Activated CD8-positive, alpha-beta T cell treated with anti-CD3 and anti-CD28 coated beads for 36 hours (primary cell): Measurements from ENCODE around the gene C1orf226. TPM values are rescaled to one million over a fixed set of nuclear protein-coding genes. Genes with fewer than 3 reads are reported as not detected.
"Not testable (repeated sequence)": the region's sequence is repeated elsewhere in the genome, so short reads cannot be mapped to it uniquely, and the experiment has no call there.

Experiments used
- ATAC-seq: fragments of 200-7000 bp; cut with Tn5 transposase; one replicate; pipeline ENCODE4 v1.10.0; 2021; ENCODE audit warnings: mild to moderate bottlenecking, moderate library complexity
- CTCF ChIA-PET: fragments of 350-600 bp; sonication (Branson Sonifier 250); formaldehyde crosslinking; loops from one replicate; lab custom pipeline; 2021; ENCODE audit warnings: antibody characterized with exemption; lab: Charles Lee
- POLR2A ChIA-PET: fragments of 350-600 bp; sonication (Branson Sonifier 250); formaldehyde crosslinking; loops from one replicate; lab custom pipeline; 2021; ENCODE audit warnings: antibody characterized with exemption; lab: Charles Lee
- DNase-seq: peaks from one replicate; pipeline ENCODE4 v3.0.0-alpha.2; 2020
- H3K27ac Mint-ChIP-seq: one replicate; pipeline ENCODE4 v1.8.0; 2021; ENCODE audit warnings: mild to moderate bottlenecking, mixed read lengths
- H3K27me3 Mint-ChIP-seq: one replicate; pipeline ENCODE4 v1.8.0; 2021; ENCODE audit warnings: mixed read lengths
- H3K36me3 Mint-ChIP-seq: one replicate; pipeline ENCODE4 v1.8.0; 2021; ENCODE audit warnings: low read depth, mixed read lengths
- H3K4me1 Mint-ChIP-seq: one replicate; pipeline ENCODE4 v1.8.0; 2021; ENCODE audit warnings: low read depth, mixed read lengths
- H3K4me3 Mint-ChIP-seq: one replicate; pipeline ENCODE4 v1.8.0; 2021; ENCODE audit warnings: mild to moderate bottlenecking, moderate library complexity, mixed read lengths
- H3K9me3 Mint-ChIP-seq: one replicate; pipeline ENCODE4 v1.8.0; 2021; ENCODE audit warnings: mixed read lengths
- intact Hi-C: fragments of 100-400 bp; cut with micrococcal nuclease; formaldehyde crosslinking; loops from one replicate; pipeline ENCODE4 v1.10.0; 2022
- total RNA-seq, 2 experiments: library from RNA; stranded (reverse); gene quantifications; one replicate each; pipeline ENCODE4 v1.2.3, GENCODE V29; 2021
- TF ChIP-seq, protein P1 (sequence below): fragments of 200-600 bp; IDR thresholded peaks from one replicate; pipeline ENCODE4 v1.8.0; 2022; ENCODE audit warnings: antibody characterized with exemption, mild to moderate bottlenecking

C1orf226 gene
- total RNA-seq, 2 experiments from 2014 or later: 0.07 to 0.20 TPM

DNA sequence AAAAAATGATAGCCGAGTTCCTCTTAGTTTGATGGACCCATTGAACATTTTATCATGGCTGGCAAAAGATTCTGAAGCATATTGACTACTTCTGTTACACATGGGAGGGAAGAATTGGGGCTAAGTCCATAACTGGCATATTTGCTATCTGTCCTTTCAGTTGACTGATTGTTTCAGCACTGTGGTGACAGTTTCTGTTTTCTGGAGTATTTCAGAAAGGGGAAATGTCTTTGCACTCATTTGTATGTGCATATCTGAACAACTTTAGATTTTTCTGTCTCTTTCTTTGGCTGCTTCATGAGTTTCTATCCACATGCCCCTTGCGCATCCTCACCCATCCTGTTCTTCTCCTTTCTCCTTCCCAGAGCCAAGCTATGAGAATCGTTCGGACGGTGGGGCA is 38.1 kb upstream of the C1orf226 start:
- DNase-seq (no peak), ATAC-seq (no peak)
- Mint-ChIP-seq H3K27me3 (peaks cover 7% of the 10 kb centered on the region), H3K27ac (no peak overlapping the region), H3K4me1 (no peaks in the 10 kb centered on the region), H3K9me3 (no peaks in the 10 kb centered on the region), H3K4me3 (no peak overlapping the region), H3K36me3 (no peaks in the 10 kb centered on the region)
- POLR2A ChIA-PET: no interaction called here
- intact Hi-C loops: no loop called here
- TF ChIP-seq, protein P1, sequence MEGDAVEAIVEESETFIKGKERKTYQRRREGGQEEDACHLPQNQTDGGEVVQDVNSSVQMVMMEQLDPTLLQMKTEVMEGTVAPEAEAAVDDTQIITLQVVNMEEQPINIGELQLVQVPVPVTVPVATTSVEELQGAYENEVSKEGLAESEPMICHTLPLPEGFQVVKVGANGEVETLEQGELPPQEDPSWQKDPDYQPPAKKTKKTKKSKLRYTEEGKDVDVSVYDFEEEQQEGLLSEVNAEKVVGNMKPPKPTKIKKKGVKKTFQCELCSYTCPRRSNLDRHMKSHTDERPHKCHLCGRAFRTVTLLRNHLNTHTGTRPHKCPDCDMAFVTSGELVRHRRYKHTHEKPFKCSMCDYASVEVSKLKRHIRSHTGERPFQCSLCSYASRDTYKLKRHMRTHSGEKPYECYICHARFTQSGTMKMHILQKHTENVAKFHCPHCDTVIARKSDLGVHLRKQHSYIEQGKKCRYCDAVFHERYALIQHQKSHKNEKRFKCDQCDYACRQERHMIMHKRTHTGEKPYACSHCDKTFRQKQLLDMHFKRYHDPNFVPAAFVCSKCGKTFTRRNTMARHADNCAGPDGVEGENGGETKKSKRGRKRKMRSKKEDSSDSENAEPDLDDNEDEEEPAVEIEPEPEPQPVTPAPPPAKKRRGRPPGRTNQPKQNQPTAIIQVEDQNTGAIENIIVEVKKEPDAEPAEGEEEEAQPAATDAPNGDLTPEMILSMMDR: no peak
- CTCF ChIA-PET: no interaction called here

DNA sequence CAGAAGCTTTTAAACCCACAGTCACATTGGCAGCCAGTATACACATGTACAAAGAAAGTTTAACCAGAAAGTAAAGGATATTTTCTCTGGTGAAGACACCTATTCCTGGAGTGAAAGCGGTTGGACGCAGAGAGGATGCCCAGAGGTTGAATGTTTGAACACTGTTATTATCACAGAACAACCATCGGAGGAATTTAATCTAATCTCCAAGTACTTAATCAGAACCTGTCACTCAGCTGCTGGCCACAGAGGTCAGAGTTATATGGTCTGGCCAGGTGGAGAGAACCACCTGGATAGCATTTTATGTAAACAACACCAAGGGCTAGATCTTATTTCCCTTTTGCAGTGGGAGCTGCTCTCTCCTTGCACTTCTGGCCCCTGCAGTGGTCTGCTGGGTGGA is 34.2 kb upstream of the C1orf226 start:
- POLR2A ChIA-PET: no interaction called here
- peaks cover 1% of the 10 kb centered on the region for H3K27me3 Mint-ChIP-seq
- H3K9me3 Mint-ChIP-seq: no peaks in the 10 kb centered on the region
- H3K36me3 Mint-ChIP-seq: no peaks in the 10 kb centered on the region
- CTCF ChIA-PET: interaction anchor here (1.0 kb wide), 1 partner anchor 10 kb away, joined by 3 read pairs; no protein-coding TSS in a partner anchor
- no peaks in the 10 kb centered on the region for H3K4me1 Mint-ChIP-seq
- DNase-seq: no peak
- intact Hi-C loops: no loop called here
- TF ChIP-seq, protein P1: no peak
- H3K4me3 Mint-ChIP-seq: no peak overlapping the region
- H3K27ac Mint-ChIP-seq: no peak overlapping the region
- ATAC-seq: no peak

DNA sequence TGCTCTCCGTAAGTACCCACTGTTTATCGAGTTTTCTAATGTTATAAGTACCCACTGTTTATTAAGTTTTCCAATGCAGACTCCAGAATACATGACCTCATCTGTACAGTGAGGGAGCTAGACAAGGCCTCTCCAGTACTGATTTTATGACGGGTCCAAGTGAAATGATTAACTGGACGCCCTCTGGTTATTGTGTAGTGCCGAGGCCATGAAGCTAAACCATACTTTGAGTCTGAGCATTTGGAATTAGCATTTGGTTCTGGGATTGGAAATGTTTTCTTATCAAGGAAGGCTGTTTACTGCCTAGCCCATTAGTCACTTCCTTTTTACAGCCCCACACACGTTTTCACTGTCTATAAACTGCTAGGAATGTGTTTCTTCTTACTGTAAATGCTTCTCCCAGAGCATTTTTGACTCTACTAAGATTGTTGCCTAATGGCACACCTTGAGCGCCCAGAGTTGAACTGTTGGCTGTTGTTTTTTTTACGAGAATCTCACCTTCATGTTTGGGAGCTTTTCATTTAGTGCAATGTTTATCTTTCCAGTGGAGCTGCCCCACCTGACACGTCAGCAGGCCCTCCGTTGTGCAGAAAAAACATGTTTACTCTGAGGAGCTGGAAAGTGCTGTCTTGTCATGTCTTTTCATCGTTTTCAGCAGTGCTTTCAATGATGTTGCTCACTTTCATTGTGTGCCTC is 31.7 kb upstream of the C1orf226 start:
- ChIA-PET POLR2A (no interaction called here), CTCF (no interaction called here)
- intact Hi-C loops: no loop called here
- TF ChIP-seq, protein P1: no peak
- H3K36me3 Mint-ChIP-seq: no peaks in the 10 kb centered on the region
- peaks cover 1% of the 10 kb centered on the region for H3K27me3 Mint-ChIP-seq
- H3K27ac Mint-ChIP-seq: no peak overlapping the region
- no peaks in the 10 kb centered on the region for H3K4me1 Mint-ChIP-seq
- DNase-seq (no peak), ATAC-seq (no peak)
- no peaks in the 10 kb centered on the region for H3K9me3 Mint-ChIP-seq
- H3K4me3 Mint-ChIP-seq: no peak overlapping the region

DNA sequence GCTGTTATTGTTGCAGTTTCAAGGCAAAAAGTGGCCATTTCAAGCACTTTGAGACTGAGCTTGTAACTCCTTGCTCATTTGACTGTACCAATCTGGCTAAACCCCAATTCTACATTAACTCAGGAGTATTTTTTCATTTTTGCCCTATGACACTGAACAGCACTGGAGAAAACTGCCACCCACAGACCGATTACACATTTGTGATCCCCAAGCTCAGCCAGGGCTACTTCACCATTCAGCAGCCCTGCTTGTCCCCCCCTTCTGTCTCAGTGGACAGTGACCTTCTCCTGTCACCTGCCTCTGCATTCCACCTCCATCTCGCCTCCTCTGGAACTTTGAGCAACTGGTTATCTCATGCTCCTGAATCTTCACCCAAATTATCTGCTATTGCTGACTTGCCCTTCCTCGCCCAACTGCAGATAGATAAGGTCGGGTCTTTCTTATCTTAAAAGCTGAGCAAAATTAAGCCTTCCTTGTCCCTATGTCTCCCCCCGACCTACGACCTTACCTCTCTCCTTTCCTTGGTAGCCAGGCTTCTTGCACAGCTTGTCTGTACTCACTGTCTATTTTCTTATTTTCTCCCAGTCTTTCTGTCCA is 30.2 kb upstream of the C1orf226 start:
- ChIA-PET POLR2A (no interaction called here), CTCF (no interaction called here)
- Mint-ChIP-seq H3K27me3 (peaks cover 1% of the 10 kb centered on the region), H3K9me3 (no peaks in the 10 kb centered on the region), H3K36me3 (no peaks in the 10 kb centered on the region), H3K4me1 (no peaks in the 10 kb centered on the region), H3K4me3 (no peak overlapping the region), H3K27ac (no peak overlapping the region)
- ATAC-seq: no peak
- intact Hi-C loops: no loop called here
- TF ChIP-seq, protein P1: no peak
- no peak for DNase-seq

DNA sequence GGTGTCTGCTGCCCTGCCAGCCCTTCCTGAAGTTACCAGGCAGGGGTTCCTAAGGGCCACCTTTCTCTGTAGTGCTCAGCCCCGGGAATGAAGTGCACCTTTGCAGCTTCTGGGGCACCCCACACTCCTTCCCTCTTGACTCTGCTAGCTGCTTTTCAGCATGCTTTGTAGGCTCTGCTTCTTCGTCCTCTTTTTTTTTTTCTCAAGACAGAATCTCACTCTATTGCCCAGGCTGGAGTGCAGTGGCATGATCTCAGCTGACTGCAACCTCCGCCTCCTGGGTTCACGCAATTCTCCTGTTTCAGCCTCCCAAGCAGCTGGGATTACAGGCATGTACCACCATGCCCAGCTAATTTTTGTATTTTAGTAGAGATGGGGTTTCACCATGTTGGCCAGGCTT is 29.7 kb upstream of the C1orf226 start:
- CTCF ChIA-PET, POLR2A ChIA-PET, H3K27me3 Mint-ChIP-seq, ATAC-seq, H3K4me1 Mint-ChIP-seq, H3K9me3 Mint-ChIP-seq, H3K4me3 Mint-ChIP-seq, DNase-seq, H3K36me3 Mint-ChIP-seq, H3K27ac Mint-ChIP-seq, intact Hi-C loops: not testable (repeated sequence)
